NOMO-1 treated with dmso at 0.1 percent for 144 hours (cell line): Measurements from ENCODE around the gene MINDY2.

Source experiments
- DNase-seq: peaks from one replicate; lab custom pipeline; 2025; ENCODE audit not compliant: unreplicated experiment; lab: John Stamatoyannopoulos, UW

MINDY2 gene

DNA sequence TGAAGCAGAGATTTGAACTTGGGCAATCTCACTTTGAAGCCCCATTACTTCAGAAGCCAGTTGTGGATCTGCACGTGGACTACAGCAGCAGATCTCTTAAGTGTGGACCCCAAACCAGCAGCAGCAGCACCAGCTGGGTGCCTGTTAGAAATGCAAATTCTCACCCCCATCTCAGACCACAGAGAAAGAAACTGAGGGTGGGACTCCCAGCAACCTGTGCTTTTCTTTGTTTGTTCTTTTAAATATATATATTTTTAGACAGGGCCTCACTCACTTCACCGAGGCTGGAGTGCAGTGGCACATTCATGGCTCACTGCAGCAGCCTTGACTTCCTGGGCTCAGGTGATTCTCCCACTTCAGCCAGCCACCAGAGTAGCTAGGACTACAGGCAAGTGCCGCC, 109.2 kb downstream of the MINDY2 start:
- no peak for DNase-seq

DNA sequence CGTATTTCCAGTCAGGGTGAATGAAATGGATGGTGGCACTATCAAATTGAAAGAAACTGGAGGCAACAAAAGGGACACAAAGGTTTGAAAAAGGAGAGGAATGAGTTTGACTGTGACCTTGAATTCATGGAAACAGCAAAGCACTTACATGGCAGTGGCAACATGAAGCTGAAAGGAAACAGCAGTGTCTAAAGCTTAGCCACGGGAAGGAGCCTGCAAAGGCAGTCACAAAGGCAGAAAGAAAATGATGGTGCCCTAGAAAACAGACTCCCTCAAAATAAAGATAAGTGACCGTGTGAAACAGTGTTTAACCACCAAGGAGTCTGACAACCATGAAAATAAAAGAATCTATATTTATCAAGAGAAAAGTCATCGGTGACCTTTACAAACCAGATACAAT, 111.1 kb downstream of the MINDY2 start:
- no peak for DNase-seq

DNA sequence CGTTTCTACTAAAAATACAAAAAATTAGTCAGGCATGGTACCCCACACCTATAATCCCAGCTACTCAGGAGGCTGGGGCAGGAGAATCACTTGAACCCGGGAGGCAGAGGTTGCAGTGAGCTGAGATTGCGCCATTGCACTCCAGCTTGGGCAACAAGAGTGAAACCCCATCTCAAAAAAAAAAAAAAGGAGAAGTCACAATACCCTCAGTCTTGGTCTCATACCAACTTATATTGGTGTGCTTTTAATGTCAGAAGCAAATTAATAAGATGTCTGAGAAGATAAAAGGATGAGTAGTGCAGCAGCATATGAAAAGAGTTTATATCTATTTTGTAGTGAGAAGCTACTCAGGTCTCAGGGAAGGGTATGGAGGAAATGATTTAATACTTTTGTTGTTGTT, 112.8 kb downstream of the MINDY2 start:
- DNase-seq: peak; percentile 34

GRCh38 chr15:58886921-58887320, 115.8 kb downstream of the MINDY2 start:
- no peak for DNase-seq

- DNase-seq: no peak
Measured at GRCh38 chr15:58889363-58889762, 118.3 kb downstream of the MINDY2 start.

- DNase-seq: no peak
Measured at GRCh38 chr15:58898150-58898680, 127.1 kb downstream of the MINDY2 start.

DNA sequence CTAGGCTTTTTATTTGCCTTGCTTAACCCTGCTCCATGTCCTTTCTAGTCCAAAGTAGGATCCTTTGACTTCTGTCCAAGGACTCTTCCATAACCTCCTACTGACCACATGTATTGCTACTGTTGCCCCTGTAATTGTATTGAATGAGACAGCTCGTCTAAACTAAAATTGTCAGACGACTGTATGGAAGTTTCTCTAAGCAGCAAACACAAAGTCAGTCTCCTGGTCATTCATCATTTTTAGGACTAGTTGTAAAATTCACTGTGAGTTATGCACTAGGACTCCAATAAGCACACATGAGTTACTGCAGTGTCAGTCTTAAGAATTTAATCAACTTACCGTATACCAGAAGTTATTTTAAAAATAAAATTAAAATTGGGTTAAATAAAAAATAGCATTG, 129.5 kb downstream of the MINDY2 start:
- no peak for DNase-seq

GRCh38 chr15:58908550-58909309, 137.6 kb downstream of the MINDY2 start:
- DNase-seq: no peak

GRCh38 chr15:58909616-58910015, 138.5 kb downstream of the MINDY2 start:
- no peak for DNase-seq

GRCh38 chr15:58910456-58910855, 139.4 kb downstream of the MINDY2 start:
- no peak for DNase-seq
